GM23248 (cell line): ENCODE results near the gene CFDP1. TPM values are rescaled to one million over a fixed set of nuclear protein-coding genes. Genes with fewer than 3 reads are reported as not detected.

ENCODE experiments used
- DNase-seq: peaks from one replicate; pipeline ENCODE4 v3.0.0-alpha.2; 2015
- H2AFZ ChIP-seq: fragments of 200-600 bp; sonication (generic); 2 replicates; pipeline ENCODE4 v1.6.1; 2016; ENCODE audit warnings: antibody characterized with exemption
- H3F3A ChIP-seq: fragments of 200-600 bp; sonication (generic); 2 replicates; pipeline ENCODE4 v1.6.1; 2016; ENCODE audit warnings: mild to moderate bottlenecking, antibody characterized with exemption, mixed run types; ENCODE audit not compliant: insufficient read depth
- H3K27ac ChIP-seq: fragments of 200-600 bp; sonication (generic); 2 replicates; pipeline ENCODE4 v1.5.1; 2016; ENCODE audit warnings: mild to moderate bottlenecking
- H3K27me3 ChIP-seq: fragments of 200-600 bp; sonication (generic); replicated peaks from 2 replicates; pipeline ENCODE4 v1.6.1; 2016; ENCODE audit warnings: mild to moderate bottlenecking; ENCODE audit not compliant: insufficient read depth
- H3K36me3 ChIP-seq: fragments of 200-600 bp; sonication (generic); 2 replicates; pipeline ENCODE4 v1.6.1; 2016; ENCODE audit warnings: low read depth, mild to moderate bottlenecking
- H3K4me1 ChIP-seq: fragments of 200-600 bp; sonication (generic); 2 replicates; pipeline ENCODE4 v1.6.1; 2016; ENCODE audit warnings: mild to moderate bottlenecking; ENCODE audit not compliant: insufficient read depth
- H3K4me2 ChIP-seq: fragments of 200-600 bp; sonication (generic); one replicate; pipeline ENCODE4 v1.6.1; 2016; ENCODE audit warnings: mild to moderate bottlenecking; ENCODE audit not compliant: unreplicated experiment
- H3K4me3 ChIP-seq: fragments of 200-600 bp; sonication (generic); 2 replicates; pipeline ENCODE4 v1.5.1; 2016; ENCODE audit warnings: mild to moderate bottlenecking
- H3K79me2 ChIP-seq: fragments of 200-600 bp; sonication (generic); 2 replicates; pipeline ENCODE4 v1.6.1; 2016; ENCODE audit warnings: mild to moderate bottlenecking; ENCODE audit not compliant: insufficient read depth
- H3K9ac ChIP-seq: fragments of 200-600 bp; sonication (generic); 2 replicates; pipeline ENCODE4 v1.6.1; 2016; ENCODE audit warnings: mild to moderate bottlenecking
- H3K9me2 ChIP-seq: fragments of 200-600 bp; sonication (generic); 2 replicates; pipeline ENCODE4 v1.6.1; 2016; ENCODE audit warnings: mixed run types, mild to moderate bottlenecking, moderate library complexity; ENCODE audit not compliant: insufficient read depth
- H3K9me3 ChIP-seq: fragments of 200-600 bp; sonication (generic); one replicate; pipeline ENCODE4 v1.6.1; 2017; ENCODE audit warnings: low read depth
- H4K20me1 ChIP-seq: fragments of 200-600 bp; sonication (generic); 2 replicates; pipeline ENCODE4 v1.6.0; 2016; ENCODE audit not compliant: insufficient read depth
- EZH2 ChIP-seq: fragments of 200-600 bp; sonication (generic); IDR thresholded peaks from 2 replicates; pipeline ENCODE4 v1.6.1; 2018; ENCODE audit warnings: antibody characterized with exemption, mild to moderate bottlenecking; ENCODE audit not compliant: insufficient read depth, poor library complexity, severe bottlenecking
- EZH2phosphoT487 ChIP-seq: fragments of 200-600 bp; sonication (generic); IDR thresholded peaks from 2 replicates; pipeline ENCODE4 v1.6.1; 2018; ENCODE audit warnings: antibody characterized with exemption, moderate library complexity, mild to moderate bottlenecking, low read depth; ENCODE audit not compliant: insufficient read depth
- WGBS, 2 experiments: methylation state at CpG; one replicate each; pipeline ENCODE4 v1.1.6; 2015 to 2017; ENCODE audit warnings: low lambda C conversion rate in 2 of 2, low coverage in 1 of 2; ENCODE audit errors: missing lambda C conversion rate in 2 of 2; 5-methylcytosine and 5-hydroxymethylcytosine counted together
- in situ Hi-C: fragments of 300-500 bp; cut with MboI; formaldehyde crosslinking; loops from 2 replicates; pipeline ENCODE4 v1.15.0; 2020
- polyA plus RNA-seq: library from polyadenylated mRNA; unstranded; fragments of >200 nt; fragmentation: Nextera tagmentation; extraction: Ambion mirVana; gene quantifications from 2 replicates; pipeline ENCODE4 v1.2.1, GENCODE V29; 2016
- total RNA-seq: library from RNA; depleted of rRNA; stranded (reverse); fragments of >200 nt; shearing (Covaris generic); gene quantifications from 2 replicates; pipeline ENCODE4 v1.2.3, GENCODE V29; 2014

Gene CFDP1
- total and polyA plus RNA-seq, 2 experiments from 2014 or later = 36.9 to 46.7 TPM

GRCh38 chr16:75478480-75479345 is 45.4 kb upstream of the CFDP1 start:
- Histone ChIP-seq H2AFZ (no peak overlapping the region), H4K20me1 (no peaks in the 10 kb centered on the region), H3F3A (no peaks in the 10 kb centered on the region), H3K36me3 (no peaks in the 10 kb centered on the region), H3K9me2 (no peaks in the 10 kb centered on the region), H3K9ac (no peak overlapping the region), H3K27ac (no peak overlapping the region), H3K9me3 (no peaks in the 10 kb centered on the region), H3K4me2 (no peak overlapping the region), H3K79me2 (no peaks in the 10 kb centered on the region), H3K27me3 (no peaks in the 10 kb centered on the region), H3K4me3 (no peak overlapping the region), H3K4me1 (no peaks in the 10 kb centered on the region)
- WGBS, 2 experiments = 93 to 95% methylated on average over 47 to 80 of the region's 80 CpGs
- no peak for DNase-seq
- in situ Hi-C loops = loop anchor here (25.0 kb wide), 2 partner anchors 284 to 1709 kb away; partner anchors contain the start of genes MON1B and SYCE1L
- TF ChIP-seq EZH2phosphoT487 = no peak
- no peak for TF ChIP-seq EZH2

GRCh38 chr16:75477680-75478473 is 44.6 kb upstream of the CFDP1 start:
- Histone ChIP-seq H3F3A (no peaks in the 10 kb centered on the region), H3K9ac (no peak overlapping the region), H3K4me2 (no peak overlapping the region), H4K20me1 (no peaks in the 10 kb centered on the region), H3K79me2 (no peaks in the 10 kb centered on the region), H3K4me1 (no peaks in the 10 kb centered on the region), H3K27ac (no peak overlapping the region), H3K36me3 (no peaks in the 10 kb centered on the region), H3K9me2 (no peaks in the 10 kb centered on the region), H3K27me3 (no peaks in the 10 kb centered on the region), H3K4me3 (no peak overlapping the region), H2AFZ (no peak overlapping the region), H3K9me3 (no peaks in the 10 kb centered on the region)
- WGBS, 2 experiments = 72 to 78% methylated on average over 4 of the region's 4 CpGs
- in situ Hi-C loops = loop anchor here (25.0 kb wide), 2 partner anchors 284 to 1709 kb away; partner anchors contain the start of genes MON1B and SYCE1L
- no peak for TF ChIP-seq EZH2
- TF ChIP-seq EZH2phosphoT487 = no peak
- no peak for DNase-seq

GRCh38 chr16:75476817-75477216 is 43.5 kb upstream of the CFDP1 start:
- in situ Hi-C loops = loop anchor here (25.0 kb wide), 2 partner anchors 285 to 1710 kb away; partner anchors contain the start of genes MON1B and SYCE1L
- no peak overlapping the region for H3K4me2 ChIP-seq
- no peaks in the 10 kb centered on the region for H3K36me3 ChIP-seq
- no peaks in the 10 kb centered on the region for H4K20me1 ChIP-seq
- 76 to 81% methylated on average over 8 of the region's 8 CpGs for WGBS, 2 experiments
- H3F3A ChIP-seq = no peaks in the 10 kb centered on the region
- H3K79me2 ChIP-seq = no peaks in the 10 kb centered on the region
- TF ChIP-seq EZH2 (no peak), EZH2phosphoT487 (no peak)
- DNase-seq = no peak
- no peak overlapping the region for H2AFZ ChIP-seq
- no peaks in the 10 kb centered on the region for H3K9me3 ChIP-seq
- H3K9ac ChIP-seq = no peak overlapping the region
- no peaks in the 10 kb centered on the region for H3K27me3 ChIP-seq
- no peaks in the 10 kb centered on the region for H3K4me1 ChIP-seq
- no peaks in the 10 kb centered on the region for H3K9me2 ChIP-seq
- no peak overlapping the region for H3K4me3 ChIP-seq
- no peak overlapping the region for H3K27ac ChIP-seq

- no peaks in the 10 kb centered on the region for H3K9me3 ChIP-seq
- H3K36me3 ChIP-seq = no peaks in the 10 kb centered on the region
- TF ChIP-seq EZH2phosphoT487 (no peak), EZH2 (no peak)
- H3K27ac ChIP-seq = no peak overlapping the region
- H2AFZ ChIP-seq = no peak overlapping the region
- no peaks in the 10 kb centered on the region for H3K9me2 ChIP-seq
- H3K27me3 ChIP-seq = no peaks in the 10 kb centered on the region
- in situ Hi-C loops = loop anchor here (25.0 kb wide), 2 partner anchors 287 to 1712 kb away; partner anchors contain the start of genes MON1B and SYCE1L
- no peak overlapping the region for H3K9ac ChIP-seq
- WGBS, 2 experiments = 78 to 84% methylated on average over 2 of the region's 2 CpGs
- no peaks in the 10 kb centered on the region for H4K20me1 ChIP-seq
- H3K4me3 ChIP-seq = no peak overlapping the region
- H3K4me2 ChIP-seq = no peak overlapping the region
- no peaks in the 10 kb centered on the region for H3K79me2 ChIP-seq
- DNase-seq = no peak
- no peaks in the 10 kb centered on the region for H3K4me1 ChIP-seq
- H3F3A ChIP-seq = no peaks in the 10 kb centered on the region
Observed at GRCh38 chr16:75475420-75475847, 42.1 kb upstream of the CFDP1 start.
